Heart right ventricle (tissue), 16 donors: ENCODE measurements around the gene COPE. TPM values are rescaled to one million over a fixed set of nuclear protein-coding genes. Genes with fewer than 3 reads are reported as not detected.

Source experiments
- ATAC-seq, 8 donors: fragments of 200-7000 bp; cut with Tn5 transposase; one replicate each; pipeline ENCODE4 v1.9.1; 2020; ENCODE audit warnings: mild to moderate bottlenecking in 8 of 8, moderate library complexity in 8 of 8, moderate number of reproducible peaks in 1 of 8
- DNase-seq, 2 donors: peaks; one replicate each; pipeline ENCODE4 v3.0.0-alpha.2; 2020
- H3K27ac ChIP-seq, 10 donors: fragments of 200-600 bp; sonication (generic) in 2 of 10; one replicate each; pipeline versions ENCODE4 v1.5.0 to v1.8.0; 2020 to 2022; ENCODE audit warnings: mild to moderate bottlenecking in 3 of 10
- H3K27me3 ChIP-seq, 7 donors: fragments of 200-600 bp; one replicate each; pipeline ENCODE4 v1.8.0; 2021 to 2022; ENCODE audit warnings: mild to moderate bottlenecking in 2 of 7
- H3K36me3 ChIP-seq, 9 donors: fragments of 200-600 bp; sonication (generic) in 1 of 9; one replicate each; pipeline versions ENCODE4 v1.5.0 to v1.8.0; 2020 to 2022; ENCODE audit warnings: mild to moderate bottlenecking in 2 of 9
- H3K4me1 ChIP-seq, 9 donors: fragments of 200-600 bp; sonication (generic) in 1 of 9; one replicate each; pipeline versions ENCODE4 v1.5.0 to v1.8.0; 2020 to 2022; ENCODE audit warnings: mild to moderate bottlenecking in 4 of 9
- H3K4me3 ChIP-seq, 10 donors: fragments of 200-600 bp; sonication (generic) in 2 of 10; one replicate each; pipeline versions ENCODE4 v1.5.0 to v1.8.0; 2020 to 2022; ENCODE audit warnings: mild to moderate bottlenecking in 7 of 10, moderate library complexity in 2 of 10
- H3K9me3 ChIP-seq, 11 donors: fragments of 200-600 bp in 10 of 11; sonication (generic) in 2 of 11; one replicate each; pipeline versions ENCODE4 v1.5.0 to v1.8.0; 2013 to 2022; ENCODE audit warnings: mild to moderate bottlenecking in 2 of 11, control low read depth in 1 of 11, moderate library complexity in 1 of 11
- WGBS, 2 donors: extraction: QIAGEN DNeasy Blood & Tissue Kit; methylation state at CpG; one replicate each; pipeline ENCODE4 v1.1.7; 2013; ENCODE audit warnings: inconsistent platforms in 1 of 2; 5-methylcytosine and 5-hydroxymethylcytosine counted together
- intact Hi-C, 10 donors: fragments of 100-400 bp; cut with DNase I; formaldehyde crosslinking; loops; one replicate each; pipeline versions ENCODE4 v1.11.1 to v1.14.2; 2022
- polyA plus RNA-seq, 2 donors: library from polyadenylated mRNA; stranded (reverse); fragments of 200-250 nt; gene quantifications; one replicate each; pipeline ENCODE4 v1.2.3, GENCODE V29; 2013
- total RNA-seq, 10 donors: library from RNA; stranded (reverse); fragmentation: NEBNext Ultra II Directional in 3 of 10; extraction: Animal tissue kit (Norgen Biotek cat#: 25700) in 3 of 10; gene quantifications; one replicate each; pipeline versions ENCODE4 v1.2.1 to v1.2.4, GENCODE V29; 2021 to 2023
- TF ChIP-seq, protein P1 (sequence below), 9 donors: fragments of 200-600 bp; sonication (generic) in 2 of 9; IDR thresholded peaks; one replicate each; pipeline versions ENCODE4 v1.5.0 to v1.8.0; 2021 to 2022; ENCODE audit warnings: antibody characterized with exemption in 9 of 9, mild to moderate bottlenecking in 5 of 9, moderate library complexity in 1 of 9
- donor health status: Arrhythmogenic right ventricular cardiomyopathy.
- donor health status: ischemic (EF 13 %, LVEDD 7.1; RV severe dilation, severe dysfunction).
- donor health status: healthy with polysubstance abuse.
- donor health status: DM: no; HTN: yes; CAD: no.
- donor health status: DM: no; HTN: no; CAD: no.
- donor health status: ischemic (EF 25% LVEDD 6.9; RV normal size, moderate dysfunction).
- donor health status: ischemic (EF 25% LVEDD 5.7; RV mildly dilated, moderate dysfunction).
- donor health status: healthy.
- donor health status: DM: yes; HTN: yes; CAD: no.
- donor health status: Ischemic cardiomyopathy.
- donor health status: ischemic (EF 35%, LVEDD 5.7; RV mildly dilated, moderate dysfunction).
- donor health status: nonischemic (EF 11% LVEDD 7.7; RV severe dilation, severe dysfunction).
- donor health status: DM: yes; HTN: yes; CAD: no.
- donor health status: PGD.
- donor health status: ischemic (EF 29% LVEDD 5.4; RV normal size, mild dysfunction).
- donor health status: nonischemic (EF 23%, LVEDD 6.1; RV moderate dilation, normal function).

Gene COPE
- total and polyA plus RNA-seq, 12 donors: 102 to 302 (median 118) TPM

DNA sequence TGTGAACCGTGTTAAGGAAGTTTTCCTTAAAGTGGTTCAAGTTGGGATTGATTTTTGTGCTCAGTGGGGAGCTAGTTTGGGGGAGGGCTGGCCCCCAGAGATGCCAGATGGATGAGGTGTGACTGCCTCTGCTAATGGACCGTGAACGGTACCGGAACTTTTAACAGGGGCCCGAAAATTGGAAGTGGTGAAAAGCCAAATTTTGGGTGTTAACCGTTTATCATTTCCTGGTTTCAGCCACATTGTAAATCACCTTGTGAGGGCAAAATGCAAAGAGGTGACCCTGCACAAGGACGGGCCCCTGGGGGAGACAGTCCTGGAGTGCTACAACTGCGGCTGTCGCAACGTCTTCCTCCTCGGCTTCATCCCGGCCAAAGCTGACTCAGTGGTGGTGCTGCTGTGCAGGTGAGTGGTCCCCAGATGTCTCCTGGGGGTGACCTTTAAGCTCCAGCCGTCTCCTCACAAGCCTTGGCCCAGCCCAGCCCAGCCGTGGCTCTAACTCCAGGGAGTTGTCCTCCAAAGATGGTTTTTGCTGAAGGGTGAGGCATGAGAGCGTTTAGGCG lies 69.3 kb downstream of the COPE start:
- ATAC-seq: no peak
- intact Hi-C loops: loop anchor here (5.0 to 10.0 kb wide), 9 partner anchors 168 to 405 kb away; partner anchors contain the start of genes CRLF1 (in 1 of the 10) and CRTC1 (in 1 of the 10)
- H3K27me3 ChIP-seq: no peaks in the 10 kb centered on the region
- 53 to 58% methylated on average over 16 of the region's 16 CpGs for WGBS, 2 donors
- no peaks in the 10 kb centered on the region for H3K9me3 ChIP-seq
- H3K4me3 ChIP-seq: peak overlapping the region in 1 of 10 donors; percentile 29
- H3K4me1 ChIP-seq: peaks cover 27 to 69% (median 52%) of the 10 kb centered on the region in 9 donors
- peak overlapping the region; percentile 58 to 92 (median 84) for H3K27ac ChIP-seq
- peaks cover 3 to 60% (median 40%) of the 10 kb centered on the region in 9 donors for H3K36me3 ChIP-seq
- TF ChIP-seq, protein P1, sequence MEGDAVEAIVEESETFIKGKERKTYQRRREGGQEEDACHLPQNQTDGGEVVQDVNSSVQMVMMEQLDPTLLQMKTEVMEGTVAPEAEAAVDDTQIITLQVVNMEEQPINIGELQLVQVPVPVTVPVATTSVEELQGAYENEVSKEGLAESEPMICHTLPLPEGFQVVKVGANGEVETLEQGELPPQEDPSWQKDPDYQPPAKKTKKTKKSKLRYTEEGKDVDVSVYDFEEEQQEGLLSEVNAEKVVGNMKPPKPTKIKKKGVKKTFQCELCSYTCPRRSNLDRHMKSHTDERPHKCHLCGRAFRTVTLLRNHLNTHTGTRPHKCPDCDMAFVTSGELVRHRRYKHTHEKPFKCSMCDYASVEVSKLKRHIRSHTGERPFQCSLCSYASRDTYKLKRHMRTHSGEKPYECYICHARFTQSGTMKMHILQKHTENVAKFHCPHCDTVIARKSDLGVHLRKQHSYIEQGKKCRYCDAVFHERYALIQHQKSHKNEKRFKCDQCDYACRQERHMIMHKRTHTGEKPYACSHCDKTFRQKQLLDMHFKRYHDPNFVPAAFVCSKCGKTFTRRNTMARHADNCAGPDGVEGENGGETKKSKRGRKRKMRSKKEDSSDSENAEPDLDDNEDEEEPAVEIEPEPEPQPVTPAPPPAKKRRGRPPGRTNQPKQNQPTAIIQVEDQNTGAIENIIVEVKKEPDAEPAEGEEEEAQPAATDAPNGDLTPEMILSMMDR (IDR thresholded peaks at IDR 0.05): no peak
- no peak for DNase-seq

Other genes with a start within 250 kb of the COPE start
- 10 to 100 TPM in 3 of 10 donors, 1 to 10 TPM in 7; 6.5 to 11.8 (median 9.3) TPM for gene CRTC1, start 235.7 kb downstream of the COPE start, total RNA-seq
- 1 to 10 TPM; 3.2 to 8.6 TPM for gene CRTC1, start 235.7 kb downstream of the COPE start, polyA plus RNA-seq
- gene COMP, start 128.1 kb downstream of the COPE start, total RNA-seq: 1 to 10 TPM in 3 of 10 donors, under 1 TPM in 5, not detected in 2; 0.13 to 5.9 (median 0.43) TPM
- 1 to 10 TPM in 1 of 2 donors, under 1 TPM in 1; 0.29 to 2.4 TPM for gene COMP, start 128.1 kb downstream of the COPE start, polyA plus RNA-seq
- gene UPF1, start 87.4 kb downstream of the COPE start, total RNA-seq: 10 to 100 TPM; 32.3 to 44.3 (median 37.5) TPM
- 10 to 100 TPM; 25.2 to 36.7 TPM for gene UPF1, start 87.4 kb downstream of the COPE start, polyA plus RNA-seq
- 1 to 10 TPM in 6 of 10 donors, under 1 TPM in 4; 0.42 to 3.3 (median 1.3) TPM for gene CERS1, start 23.2 kb downstream of the COPE start, total RNA-seq
- under 1 TPM; 0.37 to 0.49 TPM for gene CERS1, start 23.2 kb downstream of the COPE start, polyA plus RNA-seq
- gene DDX49, start 328 bp upstream of the COPE start, total RNA-seq: 10 to 100 TPM; 16.2 to 29.8 (median 21.3) TPM
- gene DDX49, start 328 bp upstream of the COPE start, polyA plus RNA-seq: 10 to 100 TPM; 44.4 to 74.5 TPM
- gene HOMER3, start 21.8 kb upstream of the COPE start, total RNA-seq: 10 to 100 TPM; 10.4 to 23.2 (median 13.6) TPM
- gene HOMER3, start 21.8 kb upstream of the COPE start, polyA plus RNA-seq: 10 to 100 TPM; 20.8 to 24.8 TPM
- 10 to 100 TPM; 50.4 to 72.3 (median 63.3) TPM for gene SUGP2, start 114.1 kb upstream of the COPE start, total RNA-seq
- gene SUGP2, start 114.1 kb upstream of the COPE start, polyA plus RNA-seq: 10 to 100 TPM; 27.2 to 85.2 TPM
- gene ARMC6, start 114.2 kb upstream of the COPE start, total RNA-seq: 10 to 100 TPM; 13.4 to 22.3 (median 15.2) TPM
- 10 to 100 TPM; 21.9 to 27.9 TPM for gene ARMC6, start 114.2 kb upstream of the COPE start, polyA plus RNA-seq
- gene SLC25A42, start 144.6 kb upstream of the COPE start, total RNA-seq: 10 to 100 TPM; 15.7 to 24.1 (median 19.3) TPM
- 10 to 100 TPM; 15.9 to 18.1 TPM for gene SLC25A42, start 144.6 kb upstream of the COPE start, polyA plus RNA-seq
- 10 to 100 TPM; 11.4 to 27.9 (median 18.6) TPM for gene TMEM161A, start 219.1 kb upstream of the COPE start, total RNA-seq
- 10 to 100 TPM; 24.2 to 24.4 TPM for gene TMEM161A, start 219.1 kb upstream of the COPE start, polyA plus RNA-seq